SK-N-SH treated with all-trans-retinoic acid at 6 μM for 48 hours (cell line): Measurements from ENCODE around the gene EPM2A.
A peak's percentile ranks its signal among the peaks of the same experiment; 100 is the strongest.
"Not testable (repeated sequence)": the region's sequence is repeated elsewhere in the genome, so short reads cannot be mapped to it uniquely, and the experiment has no call there.

Source experiments
- ATAC-seq: fragments of 200-7000 bp; cut with Tn5 transposase; 3 replicates; pipeline ENCODE4 v1.9.1; 2020; ENCODE audit warnings: mild to moderate bottlenecking, moderate library complexity
- ARNTL ChIP-seq: fragments of 450-650 bp; formaldehyde crosslinking; IDR thresholded peaks from 2 replicates; pipeline ENCODE4 v1.5.0; 2020; ENCODE audit warnings: low read depth, mild to moderate bottlenecking, moderate library complexity, borderline replicate concordance
- BACH2 ChIP-seq: fragments of 250-450 bp; sonication (Bioruptor Pico); IDR thresholded peaks from 2 replicates; pipeline ENCODE4 v1.9.0; 2021; ENCODE audit warnings: mild to moderate bottlenecking, borderline replicate concordance
- CSDC2 ChIP-seq: fragments of 250-450 bp; sonication (Bioruptor Pico); IDR thresholded peaks from 2 replicates; pipeline ENCODE4 v1.5.0; 2020; ENCODE audit warnings: mild to moderate bottlenecking, moderate library complexity
- GLIS3 ChIP-seq: fragments of 250-450 bp; sonication (Bioruptor Pico); IDR thresholded peaks from 2 replicates; pipeline ENCODE4 v1.5.0; 2020; ENCODE audit warnings: mild to moderate bottlenecking, moderate library complexity
- ISL1 ChIP-seq: fragments of 250-450 bp; sonication (Bioruptor Pico); IDR thresholded peaks from 2 replicates; pipeline ENCODE4 v2.1.2; 2022; ENCODE audit warnings: mild to moderate bottlenecking, moderate library complexity
- OSR1 ChIP-seq: fragments of 250-450 bp; sonication (Bioruptor Pico); IDR thresholded peaks from 2 replicates; pipeline ENCODE4 v1.8.0; 2022; ENCODE audit warnings: moderate library complexity, mild to moderate bottlenecking, inconsistent platforms
- PPARA ChIP-seq: fragments of 250-450 bp; sonication (Bioruptor Pico); IDR thresholded peaks from 2 replicates; pipeline ENCODE4 v1.5.0; 2020; ENCODE audit warnings: mild to moderate bottlenecking, borderline replicate concordance
- SNAI2 ChIP-seq: fragments of 250-450 bp; sonication (Bioruptor Pico); IDR thresholded peaks from 2 replicates; pipeline ENCODE4 v1.5.0; 2020; ENCODE audit warnings: mild to moderate bottlenecking, moderate library complexity
- TCF4 ChIP-seq: fragments of 250-450 bp; sonication (Bioruptor Pico); IDR thresholded peaks from 2 replicates; pipeline ENCODE4 v1.8.0; 2021; ENCODE audit warnings: mild to moderate bottlenecking, moderate library complexity, borderline replicate concordance
- TOX ChIP-seq: fragments of 250-450 bp; sonication (Bioruptor Pico); IDR thresholded peaks from 2 replicates; pipeline ENCODE4 v1.8.0; 2021; ENCODE audit warnings: mild to moderate bottlenecking, moderate library complexity, borderline replicate concordance
- ZC3H10 ChIP-seq: fragments of 250-450 bp; sonication (Bioruptor Pico); IDR thresholded peaks from 2 replicates; pipeline ENCODE4 v1.5.1; 2021; ENCODE audit warnings: mild to moderate bottlenecking, moderate library complexity
- ZFP3 ChIP-seq: fragments of 250-450 bp; sonication (Bioruptor Pico); IDR thresholded peaks from 2 replicates; pipeline ENCODE4 v1.5.0; 2020; ENCODE audit warnings: mild to moderate bottlenecking, moderate library complexity
- ZNF565 ChIP-seq: fragments of 450-650 bp; formaldehyde crosslinking; conservative IDR thresholded peaks from 2 replicates; pipeline ENCODE4 v1.5.0; 2020; ENCODE audit warnings: low read depth, mild to moderate bottlenecking, moderate library complexity
- ZNF70 ChIP-seq: fragments of 450-650 bp; formaldehyde crosslinking; IDR thresholded peaks from 2 replicates; pipeline ENCODE4 v1.5.0; 2020; ENCODE audit warnings: mild to moderate bottlenecking, moderate library complexity
- ZNF8 ChIP-seq: fragments of 450-650 bp; formaldehyde crosslinking; IDR thresholded peaks from 2 replicates; pipeline ENCODE4 v1.5.0; 2020; ENCODE audit warnings: mild to moderate bottlenecking, moderate library complexity
- TF ChIP-seq, protein P1 (sequence below): fragments of 250-450 bp; sonication (Bioruptor Pico); IDR thresholded peaks from 2 replicates; pipeline ENCODE4 v1.5.1; 2021; ENCODE audit warnings: mild to moderate bottlenecking, moderate library complexity
- TF ChIP-seq, protein P2 (sequence below): fragments of 250-450 bp; sonication (Bioruptor Pico); IDR thresholded peaks from 2 replicates; pipeline ENCODE4 v1.5.0; 2020; ENCODE audit warnings: mild to moderate bottlenecking, moderate library complexity
- TF ChIP-seq, protein P3 (sequence below): fragments of 250-450 bp; sonication (Bioruptor Pico); IDR thresholded peaks from 2 replicates; pipeline ENCODE4 v1.8.0; 2021; ENCODE audit warnings: low read depth, mild to moderate bottlenecking, moderate library complexity, borderline replicate concordance

EPM2A gene

DNA sequence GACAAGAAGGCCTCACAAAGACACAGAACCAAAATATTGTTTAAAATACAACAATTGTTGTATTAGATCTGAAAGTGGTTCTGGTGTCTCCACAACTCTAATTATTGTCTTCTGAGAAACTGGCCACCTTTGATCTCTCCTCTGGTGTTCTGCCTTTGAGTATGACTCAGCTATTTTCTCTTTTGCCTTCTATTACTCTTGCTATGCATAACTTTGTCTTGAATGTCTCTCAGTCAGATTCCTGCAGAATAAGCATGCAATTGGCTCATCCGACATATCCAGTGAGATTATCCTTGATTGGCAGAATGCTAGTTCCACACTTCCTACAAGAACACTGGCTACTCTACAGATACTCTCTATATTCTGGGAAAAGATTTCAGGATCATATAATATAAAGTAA, 14.3 kb upstream of the EPM2A start:
- ATAC-seq, result peak; percentile 91
- TF ChIP-seq CSDC2 (CRISPR knock-in tag), result no peak
- TF ChIP-seq, protein P1, sequence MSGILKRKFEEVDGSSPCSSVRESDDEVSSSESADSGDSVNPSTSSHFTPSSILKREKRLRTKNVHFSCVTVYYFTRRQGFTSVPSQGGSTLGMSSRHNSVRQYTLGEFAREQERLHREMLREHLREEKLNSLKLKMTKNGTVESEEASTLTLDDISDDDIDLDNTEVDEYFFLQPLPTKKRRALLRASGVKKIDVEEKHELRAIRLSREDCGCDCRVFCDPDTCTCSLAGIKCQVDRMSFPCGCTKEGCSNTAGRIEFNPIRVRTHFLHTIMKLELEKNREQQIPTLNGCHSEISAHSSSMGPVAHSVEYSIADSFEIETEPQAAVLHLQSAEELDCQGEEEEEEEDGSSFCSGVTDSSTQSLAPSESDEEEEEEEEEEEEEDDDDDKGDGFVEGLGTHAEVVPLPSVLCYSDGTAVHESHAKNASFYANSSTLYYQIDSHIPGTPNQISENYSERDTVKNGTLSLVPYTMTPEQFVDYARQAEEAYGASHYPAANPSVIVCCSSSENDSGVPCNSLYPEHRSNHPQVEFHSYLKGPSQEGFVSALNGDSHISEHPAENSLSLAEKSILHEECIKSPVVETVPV (CRISPR knock-in tag), result no peak
- TF ChIP-seq ARNTL, result no peak
- no peak for TF ChIP-seq ZNF8
- no peak for TF ChIP-seq TCF4
- TF ChIP-seq SNAI2 (CRISPR knock-in tag), result no peak
- no peak for TF ChIP-seq ZNF70
- TF ChIP-seq ISL1 (CRISPR knock-in tag), result no peak
- no peak for TF ChIP-seq ZC3H10 (CRISPR knock-in tag)

DNA sequence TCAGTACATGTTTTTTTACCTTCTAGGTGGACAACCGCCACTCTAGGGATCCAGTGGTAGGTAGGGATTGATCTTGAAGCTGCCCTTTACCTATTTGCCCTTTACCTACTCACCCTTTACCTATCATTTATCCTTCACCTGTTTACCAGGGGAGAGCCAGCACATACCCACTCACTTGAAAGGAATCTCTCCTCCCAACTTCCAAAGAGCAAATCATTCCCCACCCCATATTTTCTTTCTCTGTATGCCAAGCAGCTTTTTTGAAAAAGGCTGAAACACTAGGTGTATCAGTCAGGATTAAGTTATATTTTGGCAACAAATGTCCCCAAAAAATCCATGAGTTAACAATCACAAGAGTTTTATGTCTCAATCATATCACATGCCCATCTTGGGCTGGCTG, 10.5 kb upstream of the EPM2A start:
- no peak for TF ChIP-seq ZNF70
- no peak for TF ChIP-seq TCF4
- TF ChIP-seq, protein P1 (CRISPR knock-in tag), result no peak
- no peak for TF ChIP-seq GLIS3 (CRISPR knock-in tag)
- TF ChIP-seq ZNF565 (CRISPR knock-in tag), result no peak
- no peak for TF ChIP-seq CSDC2 (CRISPR knock-in tag)
- ATAC-seq, result no peak

DNA sequence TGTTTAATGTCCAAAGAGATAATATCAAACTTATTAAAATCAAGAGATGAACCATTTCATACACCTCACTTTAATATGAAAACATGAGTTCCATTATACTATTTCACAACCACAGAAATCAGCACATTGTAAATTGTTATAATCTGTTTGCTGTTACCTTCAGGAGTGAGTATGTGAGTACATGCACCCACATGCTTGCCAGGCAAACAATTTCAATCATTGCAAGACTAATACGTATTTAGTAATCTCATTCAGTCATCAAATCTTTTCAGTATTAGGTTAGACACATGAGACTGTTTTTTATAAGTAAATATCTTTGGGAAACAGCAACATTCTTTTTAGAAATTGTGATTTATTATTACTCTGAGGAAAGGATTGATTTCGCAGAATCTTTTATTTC, 9.3 kb upstream of the EPM2A start:
- ATAC-seq, result no peak
- no peak for TF ChIP-seq ZNF70
- TF ChIP-seq, protein P2, sequence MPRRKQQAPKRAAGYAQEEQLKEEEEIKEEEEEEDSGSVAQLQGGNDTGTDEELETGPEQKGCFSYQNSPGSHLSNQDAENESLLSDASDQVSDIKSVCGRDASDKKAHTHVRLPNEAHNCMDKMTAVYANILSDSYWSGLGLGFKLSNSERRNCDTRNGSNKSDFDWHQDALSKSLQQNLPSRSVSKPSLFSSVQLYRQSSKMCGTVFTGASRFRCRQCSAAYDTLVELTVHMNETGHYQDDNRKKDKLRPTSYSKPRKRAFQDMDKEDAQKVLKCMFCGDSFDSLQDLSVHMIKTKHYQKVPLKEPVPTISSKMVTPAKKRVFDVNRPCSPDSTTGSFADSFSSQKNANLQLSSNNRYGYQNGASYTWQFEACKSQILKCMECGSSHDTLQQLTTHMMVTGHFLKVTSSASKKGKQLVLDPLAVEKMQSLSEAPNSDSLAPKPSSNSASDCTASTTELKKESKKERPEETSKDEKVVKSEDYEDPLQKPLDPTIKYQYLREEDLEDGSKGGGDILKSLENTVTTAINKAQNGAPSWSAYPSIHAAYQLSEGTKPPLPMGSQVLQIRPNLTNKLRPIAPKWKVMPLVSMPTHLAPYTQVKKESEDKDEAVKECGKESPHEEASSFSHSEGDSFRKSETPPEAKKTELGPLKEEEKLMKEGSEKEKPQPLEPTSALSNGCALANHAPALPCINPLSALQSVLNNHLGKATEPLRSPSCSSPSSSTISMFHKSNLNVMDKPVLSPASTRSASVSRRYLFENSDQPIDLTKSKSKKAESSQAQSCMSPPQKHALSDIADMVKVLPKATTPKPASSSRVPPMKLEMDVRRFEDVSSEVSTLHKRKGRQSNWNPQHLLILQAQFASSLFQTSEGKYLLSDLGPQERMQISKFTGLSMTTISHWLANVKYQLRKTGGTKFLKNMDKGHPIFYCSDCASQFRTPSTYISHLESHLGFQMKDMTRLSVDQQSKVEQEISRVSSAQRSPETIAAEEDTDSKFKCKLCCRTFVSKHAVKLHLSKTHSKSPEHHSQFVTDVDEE, result no peak
- TF ChIP-seq ZNF8, result no peak
- no peak for TF ChIP-seq TOX

DNA sequence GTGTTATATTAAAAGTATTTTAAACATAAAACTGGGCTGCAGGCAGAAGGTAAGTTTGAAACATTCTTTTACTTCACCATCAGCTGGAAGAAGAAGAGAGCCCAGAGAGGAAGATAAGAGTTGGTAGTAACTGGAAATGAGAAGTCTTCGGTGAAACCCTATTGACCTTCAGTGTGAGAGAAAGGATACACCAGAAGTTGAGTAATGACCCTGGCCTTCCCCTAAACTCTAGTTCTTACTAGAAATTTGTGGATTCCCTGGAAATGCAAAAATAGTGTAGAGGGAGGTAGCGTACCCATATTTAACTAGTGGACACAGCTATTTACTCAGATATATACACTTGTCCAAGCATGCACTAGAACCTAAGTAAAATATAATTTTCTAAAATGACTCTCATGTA, 8.0 kb upstream of the EPM2A start:
- TF ChIP-seq ZFP3 (CRISPR knock-in tag), result no peak
- TF ChIP-seq ZNF70, result no peak
- TF ChIP-seq ZC3H10 (CRISPR knock-in tag), result no peak
- no peak for TF ChIP-seq GLIS3 (CRISPR knock-in tag)
- TF ChIP-seq ISL1 (CRISPR knock-in tag), result no peak
- ATAC-seq, result no peak

DNA sequence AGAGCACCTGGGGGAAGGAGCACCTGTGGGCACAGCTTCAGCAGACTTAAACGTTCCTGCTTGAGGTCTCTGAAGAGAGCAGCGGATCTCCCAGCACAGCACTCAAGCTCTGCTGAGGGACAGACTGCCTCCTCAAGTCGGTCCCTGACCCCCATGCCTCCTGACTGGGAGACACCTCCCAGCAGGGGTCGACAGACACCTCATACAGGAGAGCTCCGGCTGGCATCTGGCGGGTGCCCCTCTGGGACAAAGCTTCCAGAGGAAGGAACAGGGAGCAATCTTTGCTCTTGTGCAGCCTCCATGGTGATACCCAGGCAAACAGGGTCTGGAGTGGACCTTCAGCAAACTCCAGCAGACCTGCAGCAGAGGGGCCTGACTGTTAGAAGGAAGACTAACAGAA, 7.2 kb upstream of the EPM2A start:
- not testable (repeated sequence) for ATAC-seq

DNA sequence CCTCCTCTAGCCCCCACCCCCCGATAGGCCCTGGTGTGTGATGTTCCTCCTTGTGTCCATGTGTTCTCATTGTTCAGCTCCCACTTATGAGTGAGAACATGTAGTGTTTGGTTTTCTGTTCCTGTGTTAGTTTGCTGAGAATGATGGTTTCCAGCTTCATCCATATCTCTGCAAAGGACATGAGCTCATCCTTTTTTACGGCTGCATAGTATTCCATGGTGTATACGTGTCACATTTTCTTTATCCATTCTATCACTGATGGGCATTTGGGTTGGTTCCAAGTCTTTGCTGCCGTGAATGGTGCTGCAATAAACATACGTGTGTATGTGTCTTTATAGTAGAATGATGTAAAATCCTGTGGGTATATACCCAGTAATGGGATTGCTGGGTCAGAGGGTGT, 4.4 kb upstream of the EPM2A start:
- not testable (repeated sequence) for ATAC-seq

DNA sequence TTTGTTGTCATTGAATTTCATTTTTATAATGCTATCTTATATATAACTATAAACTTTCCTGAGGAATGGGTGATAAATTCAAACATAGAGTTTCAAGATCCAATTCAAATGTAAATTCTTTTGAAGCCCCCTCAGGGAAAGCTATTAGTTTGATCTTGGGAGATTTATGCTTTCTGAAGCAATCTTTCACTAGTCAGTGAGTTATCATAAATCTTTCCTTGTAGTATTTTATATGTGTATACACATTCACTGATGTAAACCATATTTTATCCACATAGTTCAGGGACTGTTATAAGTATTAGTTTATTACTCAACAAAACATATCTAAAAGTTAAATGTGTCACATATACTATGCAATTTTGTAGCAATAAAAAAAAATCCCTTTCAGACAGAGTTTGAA, 2.9 kb upstream of the EPM2A start:
- no peak for ATAC-seq
- no peak for TF ChIP-seq CSDC2 (CRISPR knock-in tag)

DNA sequence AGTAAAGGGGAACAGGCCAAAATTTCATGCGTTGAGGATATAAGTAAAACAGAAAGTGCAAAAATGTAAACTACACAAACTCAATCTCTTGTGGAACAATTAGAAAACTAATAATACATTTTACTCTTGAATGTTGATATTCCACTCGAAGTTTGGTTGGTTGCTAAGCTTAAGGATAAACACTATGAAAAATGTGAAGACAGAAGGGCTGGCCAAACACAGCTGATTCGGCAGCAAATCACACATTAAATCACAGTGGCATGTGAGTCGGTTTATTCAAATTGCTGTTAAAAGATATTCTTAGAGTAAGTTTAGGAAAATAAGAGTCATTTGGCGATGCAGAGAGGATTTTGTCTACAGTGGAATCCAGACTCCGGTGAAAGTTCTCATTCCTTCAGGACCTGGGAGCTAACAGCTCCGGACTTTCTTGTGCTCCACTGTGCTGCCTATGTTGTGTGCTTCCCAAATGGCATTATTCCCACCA, 1.4 kb upstream of the EPM2A start:
- no peak for ATAC-seq
- TF ChIP-seq, protein P2, result no peak
- TF ChIP-seq OSR1 (CRISPR knock-in tag), result no peak
- no peak for TF ChIP-seq ZNF70
- no peak for TF ChIP-seq PPARA (CRISPR knock-in tag)
- TF ChIP-seq, protein P3, sequence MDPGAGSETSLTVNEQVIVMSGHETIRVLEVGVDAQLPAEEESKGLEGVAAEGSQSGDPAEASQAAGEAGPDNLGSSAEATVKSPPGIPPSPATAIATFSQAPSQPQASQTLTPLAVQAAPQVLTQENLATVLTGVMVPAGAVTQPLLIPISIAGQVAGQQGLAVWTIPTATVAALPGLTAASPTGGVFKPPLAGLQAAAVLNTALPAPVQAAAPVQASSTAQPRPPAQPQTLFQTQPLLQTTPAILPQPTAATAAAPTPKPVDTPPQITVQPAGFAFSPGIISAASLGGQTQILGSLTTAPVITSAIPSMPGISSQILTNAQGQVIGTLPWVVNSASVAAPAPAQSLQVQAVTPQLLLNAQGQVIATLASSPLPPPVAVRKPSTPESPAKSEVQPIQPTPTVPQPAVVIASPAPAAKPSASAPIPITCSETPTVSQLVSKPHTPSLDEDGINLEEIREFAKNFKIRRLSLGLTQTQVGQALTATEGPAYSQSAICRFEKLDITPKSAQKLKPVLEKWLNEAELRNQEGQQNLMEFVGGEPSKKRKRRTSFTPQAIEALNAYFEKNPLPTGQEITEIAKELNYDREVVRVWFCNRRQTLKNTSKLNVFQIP (CRISPR knock-in tag), result no peak
- TF ChIP-seq ISL1 (CRISPR knock-in tag), result no peak
- TF ChIP-seq, protein P1 (CRISPR knock-in tag), result no peak
- TF ChIP-seq TOX, result no peak
- no peak for TF ChIP-seq BACH2 (CRISPR knock-in tag)
- no peak for TF ChIP-seq ZC3H10 (CRISPR knock-in tag)
